HG02870 (cell line): Measurements from ENCODE around the gene GRIK4.

Source experiments
- ATAC-seq: cut with Tn5 transposase; IDR thresholded peaks from one replicate; pipeline ENCODE4 v1.9.1; 2021; ENCODE audit warnings: mild to moderate bottlenecking, moderate library complexity; ENCODE audit not compliant: unreplicated experiment

Gene GRIK4

DNA sequence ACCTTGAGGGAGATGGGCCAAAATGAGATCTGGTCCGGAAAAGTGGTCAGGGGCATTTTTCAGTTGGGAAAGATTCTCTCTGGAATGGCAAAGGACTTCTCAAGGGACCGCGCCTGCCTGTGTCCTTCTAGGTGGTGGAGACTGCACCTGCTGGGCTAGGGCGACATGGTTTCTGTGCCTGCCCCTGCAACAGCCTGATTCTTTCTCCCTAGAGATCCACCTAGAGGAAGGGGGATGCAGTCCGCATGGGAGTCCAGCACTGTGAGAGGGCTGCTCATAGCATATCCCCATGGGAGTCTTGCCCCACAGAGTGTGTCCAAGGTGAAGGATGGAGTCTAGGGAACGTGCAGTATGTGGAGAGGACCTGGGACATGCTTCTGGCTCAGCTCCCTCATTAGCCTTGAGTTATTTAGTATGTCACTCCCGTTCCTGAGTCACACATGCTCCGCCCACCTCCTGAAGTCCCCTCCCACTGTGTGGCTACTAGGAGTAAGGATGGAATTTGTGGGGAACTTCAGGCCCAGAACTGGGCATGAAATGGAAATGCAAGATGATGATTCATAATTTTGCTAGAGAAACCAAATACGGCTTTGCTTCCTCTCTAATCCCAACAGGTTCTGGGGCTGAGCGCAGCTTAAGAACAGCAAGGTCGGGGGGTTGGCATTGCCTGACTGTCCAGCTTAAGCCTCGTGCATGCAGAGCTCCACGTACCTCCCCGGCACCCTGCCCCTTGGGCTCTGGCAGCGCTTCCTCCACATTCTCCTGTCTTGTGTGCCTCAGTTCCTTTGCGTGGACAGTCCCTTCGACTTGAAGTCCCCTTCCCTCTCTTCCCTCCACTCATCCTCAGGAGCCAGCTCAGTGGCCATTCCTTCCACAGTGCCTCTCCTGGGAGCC, 35.0 kb downstream of the GRIK4 start:
- no peak for ATAC-seq

DNA sequence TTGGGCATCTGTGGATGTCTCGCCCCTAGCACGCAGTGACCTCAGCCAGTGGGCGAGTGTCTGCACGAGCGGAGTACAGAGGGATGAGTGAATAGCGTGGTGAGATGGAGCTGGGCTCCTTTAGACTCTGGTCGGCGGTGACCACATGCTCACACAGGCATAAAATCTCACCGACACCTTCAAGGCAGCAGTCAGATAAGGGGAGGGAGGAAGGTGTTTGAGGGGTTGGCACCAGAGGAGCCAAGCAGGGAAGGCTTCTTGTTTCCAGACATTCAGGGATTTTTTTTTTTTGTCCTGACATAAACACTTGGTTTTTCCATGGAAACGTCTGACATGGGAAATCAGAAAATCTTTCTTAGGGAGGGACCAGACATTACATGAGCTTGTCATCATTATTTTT, 35.8 kb downstream of the GRIK4 start:
- ATAC-seq = no peak

DNA sequence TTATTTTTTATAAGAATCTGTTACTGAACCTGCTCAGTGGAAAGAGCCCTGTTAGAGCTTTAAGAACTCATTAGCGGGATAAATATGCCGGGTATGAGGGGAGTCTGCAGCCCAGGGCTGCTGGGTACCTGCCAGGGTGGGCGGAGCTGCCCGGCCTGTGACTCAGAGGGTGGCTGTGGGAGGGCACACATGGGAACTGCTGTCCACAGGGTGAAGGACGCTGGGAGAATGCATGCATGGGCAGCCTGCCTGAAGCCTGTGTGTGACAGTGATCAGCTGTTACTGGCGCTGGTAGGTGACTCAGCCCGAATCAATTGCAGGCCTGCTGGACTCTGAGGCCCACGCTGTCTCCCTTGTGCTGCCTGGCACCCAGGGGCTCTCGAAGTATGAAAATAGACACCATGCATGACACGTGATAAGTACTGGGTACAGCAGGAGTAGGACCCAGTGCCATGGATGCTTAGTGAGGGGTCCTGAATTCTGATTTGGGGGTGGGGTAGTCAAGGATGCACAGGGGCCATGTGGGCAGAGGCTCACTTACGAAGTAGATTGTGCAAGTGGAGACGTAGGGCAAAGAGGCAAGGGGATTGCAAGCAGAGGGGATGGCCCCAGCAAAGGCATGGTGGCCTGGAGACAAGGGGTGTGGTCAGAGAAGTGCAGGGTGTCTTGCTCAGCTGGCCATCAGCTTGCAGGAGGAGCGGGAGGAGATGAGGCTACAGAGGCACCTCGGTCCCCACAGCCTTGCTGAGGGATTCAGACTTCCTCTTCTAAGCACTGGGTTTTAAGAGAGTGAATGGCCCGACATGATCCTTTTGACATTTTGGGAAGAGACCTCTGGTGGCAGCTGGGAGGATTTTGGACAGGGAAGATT, 36.5 kb downstream of the GRIK4 start:
- ATAC-seq = no peak

DNA sequence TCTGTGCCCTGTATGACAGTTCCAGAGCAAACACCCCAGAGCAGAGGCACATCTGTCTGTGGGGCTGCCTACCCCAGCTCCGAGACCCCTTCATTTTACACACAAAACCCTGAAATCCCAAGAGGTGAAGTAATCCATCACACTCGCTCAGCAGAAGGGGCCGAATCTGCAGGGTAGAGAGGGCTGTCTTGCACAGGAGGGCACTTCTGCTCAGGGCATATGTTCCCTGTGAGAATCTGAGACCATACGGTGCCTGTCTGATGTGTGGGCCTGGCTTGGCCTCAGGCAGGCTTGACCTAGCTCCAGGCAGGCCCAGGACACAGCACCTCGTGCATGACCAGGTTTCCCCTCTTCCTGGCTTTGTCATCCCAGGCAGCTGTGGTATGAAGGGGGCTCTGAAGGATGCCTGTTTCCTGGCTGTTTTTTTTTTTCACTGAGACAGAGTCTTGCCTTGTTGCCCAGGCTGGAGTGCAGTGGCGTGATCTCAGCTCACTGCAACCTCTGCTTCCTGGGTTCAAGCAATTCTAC, 37.2 kb downstream of the GRIK4 start:
- ATAC-seq = no peak

DNA sequence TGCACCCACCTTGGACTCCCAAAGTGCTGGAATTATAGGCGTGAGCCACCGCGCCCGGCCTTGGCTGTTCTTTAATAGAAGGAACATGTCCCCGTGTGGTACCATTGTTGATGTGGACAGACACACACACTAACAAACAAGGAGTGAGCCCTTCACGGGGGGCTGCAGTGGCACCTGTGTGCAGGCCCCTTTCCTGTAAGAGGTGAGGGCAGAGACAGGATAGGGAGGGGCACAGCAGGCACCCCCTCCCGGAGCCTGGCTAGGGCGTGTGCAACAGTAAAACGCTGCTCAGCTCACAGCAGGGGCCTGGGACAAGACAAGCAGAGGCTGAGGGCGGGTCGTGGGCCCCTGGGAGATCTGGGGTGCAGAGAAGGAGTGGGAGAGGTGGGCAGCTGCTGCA, 37.8 kb downstream of the GRIK4 start:
- ATAC-seq = no peak

DNA sequence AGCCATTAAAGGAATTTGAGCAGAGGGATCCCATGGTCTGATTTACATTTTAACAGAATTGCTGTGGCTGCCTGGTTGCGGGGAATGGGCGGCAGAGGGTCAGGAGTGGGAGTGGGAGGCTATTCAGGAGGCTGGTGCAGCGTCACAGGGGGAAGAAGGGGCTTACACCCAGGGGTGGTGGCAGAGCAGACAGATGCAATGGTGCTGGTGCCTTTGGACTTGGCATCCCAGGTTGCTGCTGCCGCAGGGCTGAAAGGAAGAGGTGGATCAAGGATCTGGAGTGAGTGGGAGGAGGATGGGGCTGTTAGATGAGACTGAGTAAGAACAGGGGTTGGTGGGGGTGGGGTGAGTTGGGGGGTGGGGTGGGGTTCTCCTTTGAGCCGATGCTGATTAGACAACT, 38.5 kb downstream of the GRIK4 start:
- no peak for ATAC-seq

DNA sequence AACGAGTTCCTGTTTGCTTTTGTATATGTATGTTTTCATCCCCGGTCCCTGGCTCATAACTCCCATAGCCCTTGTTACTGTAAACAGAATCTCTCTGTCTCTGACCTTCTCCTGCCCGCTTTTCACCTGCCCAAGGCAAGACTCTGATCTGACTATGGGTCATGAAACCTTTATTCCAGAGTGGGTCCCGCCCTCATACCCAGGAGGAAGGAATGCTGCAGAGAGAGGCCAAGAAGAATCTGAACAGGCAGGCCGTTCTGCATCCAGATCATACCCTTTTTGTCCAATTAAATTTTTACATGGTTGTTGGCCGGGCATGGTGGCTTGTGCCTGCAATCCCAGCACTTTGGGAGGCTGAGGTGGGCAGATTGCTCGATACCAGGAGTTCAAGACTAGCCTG, 39.6 kb downstream of the GRIK4 start:
- no peak for ATAC-seq

DNA sequence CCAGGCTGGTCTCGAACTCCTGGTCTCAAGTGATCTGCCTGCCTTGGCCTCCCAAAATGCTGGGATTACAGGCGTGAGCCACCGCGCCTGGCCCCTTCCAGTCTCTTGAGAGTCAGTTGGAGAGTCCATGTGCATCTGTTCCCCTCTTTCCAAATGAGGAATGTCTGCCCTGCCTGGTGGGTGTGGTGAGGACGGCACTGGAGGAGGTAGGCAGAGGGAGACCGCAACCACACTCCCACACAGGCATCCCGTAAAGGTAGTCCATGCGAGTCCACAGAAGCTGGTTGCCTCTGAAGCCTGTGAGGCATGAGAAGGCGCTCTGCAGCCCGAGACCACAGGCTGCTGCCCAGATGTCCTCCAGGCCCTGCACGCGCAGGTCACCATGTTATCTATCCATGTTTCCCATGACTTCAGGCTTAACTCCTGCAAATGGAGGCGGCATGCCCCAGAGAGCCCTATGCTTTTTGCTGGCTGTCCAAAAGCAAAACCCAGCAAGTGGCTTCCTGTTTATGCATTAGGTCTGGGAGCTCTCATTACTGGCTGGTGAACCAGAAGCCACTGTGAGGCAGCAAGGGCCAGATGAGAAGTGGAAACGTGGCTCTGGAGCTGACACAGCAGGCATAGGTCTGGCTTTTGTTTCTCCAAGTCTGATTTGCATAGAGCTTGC, 43.4 kb downstream of the GRIK4 start:
- no peak for ATAC-seq

DNA sequence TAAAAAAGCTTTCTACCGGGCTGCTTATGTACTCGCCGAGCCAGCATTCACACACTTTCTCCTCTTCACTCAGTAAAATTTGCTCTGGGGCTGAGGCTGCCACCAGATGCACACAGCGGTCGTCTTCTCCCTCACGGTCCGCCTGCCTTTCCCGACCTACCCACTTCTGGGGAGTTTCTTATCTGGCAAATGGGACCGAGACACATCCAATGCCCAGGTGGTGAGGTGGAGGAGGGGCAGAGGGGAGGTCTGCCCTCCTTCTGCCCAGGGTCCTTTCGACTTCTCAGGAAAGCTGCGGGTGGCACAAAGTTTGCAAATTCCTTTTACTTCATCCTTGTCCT, 43.9 kb downstream of the GRIK4 start:
- ATAC-seq = no peak

DNA sequence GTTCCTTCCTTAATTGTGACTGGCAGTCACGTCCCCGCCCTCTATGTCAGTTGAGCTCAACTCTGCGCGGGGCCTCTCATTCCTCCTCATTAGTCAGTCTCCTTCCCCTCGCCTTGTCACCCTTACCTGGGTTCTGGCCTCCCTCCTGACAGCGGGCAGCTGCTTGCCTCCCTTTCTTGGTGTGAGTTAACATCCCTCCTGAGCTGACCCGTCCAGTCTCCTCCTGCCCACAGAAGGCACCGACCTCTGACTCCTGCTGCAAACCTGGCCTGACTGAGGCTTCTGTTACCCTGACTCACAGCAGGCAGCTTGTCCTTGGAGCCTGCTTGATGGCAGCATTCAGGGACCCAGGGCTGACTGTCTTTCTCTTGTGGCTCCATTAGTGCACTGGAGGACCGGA, 45.2 kb downstream of the GRIK4 start:
- no peak for ATAC-seq

DNA sequence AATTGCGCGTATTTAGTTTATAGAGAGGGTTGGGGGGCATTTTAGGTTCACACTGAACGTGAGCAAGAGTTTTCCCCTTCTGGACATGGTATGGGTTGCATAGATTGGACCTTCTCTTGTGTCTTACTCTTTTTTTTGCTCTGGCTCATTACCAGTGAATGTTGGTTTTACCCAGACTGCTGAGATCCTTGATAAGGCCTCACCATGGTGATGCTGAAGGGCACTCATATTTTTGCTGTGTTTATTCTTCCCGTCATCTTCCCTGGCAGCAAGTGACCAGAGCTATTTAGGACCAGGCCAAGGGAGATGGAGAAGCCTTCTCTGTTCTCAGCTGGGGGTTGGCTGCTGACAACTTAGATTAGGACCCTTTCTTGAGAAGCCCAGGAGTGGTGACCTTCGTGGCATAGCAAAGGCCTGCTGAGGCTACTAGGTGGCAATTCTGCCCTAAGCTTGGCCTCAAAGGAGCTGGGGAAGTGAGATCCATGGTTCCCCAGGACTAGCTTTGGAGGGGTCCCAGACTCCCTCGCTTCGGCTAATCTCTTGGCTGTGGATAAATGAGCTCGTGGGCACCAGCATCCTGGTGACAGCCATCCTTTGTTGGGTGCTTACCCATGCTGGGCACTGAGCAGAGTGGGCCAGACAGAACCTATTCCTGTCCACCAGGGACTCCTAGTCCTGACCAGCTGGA, 47.3 kb downstream of the GRIK4 start:
- ATAC-seq = no peak

DNA sequence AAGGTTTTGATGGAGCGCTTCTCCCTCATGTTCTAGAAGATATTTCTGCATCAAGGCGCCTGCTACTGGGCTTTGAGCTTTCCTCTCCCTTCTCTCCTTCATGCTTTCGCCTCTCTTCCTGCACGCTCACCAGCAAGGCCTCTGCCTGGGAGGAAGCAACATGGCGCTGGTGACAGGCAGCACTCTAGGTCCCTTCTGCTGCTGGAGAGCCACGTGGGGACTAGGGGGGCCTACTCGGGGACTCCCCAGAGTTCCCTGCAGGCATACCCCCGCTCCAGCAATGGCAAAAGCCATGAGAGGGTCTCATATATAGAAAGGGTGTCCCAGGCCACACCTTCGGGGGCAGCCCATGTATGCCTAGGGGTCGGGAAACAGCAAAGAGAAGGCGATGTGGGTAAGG, 49.7 kb downstream of the GRIK4 start:
- no peak for ATAC-seq

DNA sequence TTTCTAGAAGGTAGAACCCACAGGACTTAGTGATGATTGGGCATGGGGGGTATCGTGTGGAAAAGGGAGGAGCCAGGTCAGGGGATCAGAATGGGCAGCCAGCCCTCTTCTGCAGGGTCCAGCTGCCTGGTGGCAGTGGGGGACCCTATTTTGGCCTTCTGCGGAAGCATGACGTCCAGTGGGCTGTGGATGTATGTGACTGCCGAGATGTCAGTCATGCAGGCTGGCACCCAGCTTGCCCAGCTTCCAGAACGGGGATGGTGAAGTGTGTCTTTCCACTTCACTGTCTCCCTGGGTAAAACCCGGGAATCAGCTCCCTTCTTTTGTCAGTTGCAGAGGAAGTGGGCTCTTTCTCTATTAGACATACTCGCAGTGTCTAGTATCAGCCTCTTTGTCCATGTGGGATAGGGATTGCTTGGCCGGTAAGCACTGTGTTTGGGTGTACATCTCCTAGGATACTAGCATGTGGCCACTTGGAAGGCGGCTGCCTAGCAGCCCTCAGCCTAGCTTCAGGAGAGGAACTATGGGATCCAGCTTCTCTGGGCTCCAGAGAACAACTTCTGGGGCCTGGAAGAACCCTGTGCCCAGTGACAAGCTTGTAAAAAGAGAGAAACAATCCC, 51.4 kb downstream of the GRIK4 start:
- ATAC-seq = no peak

DNA sequence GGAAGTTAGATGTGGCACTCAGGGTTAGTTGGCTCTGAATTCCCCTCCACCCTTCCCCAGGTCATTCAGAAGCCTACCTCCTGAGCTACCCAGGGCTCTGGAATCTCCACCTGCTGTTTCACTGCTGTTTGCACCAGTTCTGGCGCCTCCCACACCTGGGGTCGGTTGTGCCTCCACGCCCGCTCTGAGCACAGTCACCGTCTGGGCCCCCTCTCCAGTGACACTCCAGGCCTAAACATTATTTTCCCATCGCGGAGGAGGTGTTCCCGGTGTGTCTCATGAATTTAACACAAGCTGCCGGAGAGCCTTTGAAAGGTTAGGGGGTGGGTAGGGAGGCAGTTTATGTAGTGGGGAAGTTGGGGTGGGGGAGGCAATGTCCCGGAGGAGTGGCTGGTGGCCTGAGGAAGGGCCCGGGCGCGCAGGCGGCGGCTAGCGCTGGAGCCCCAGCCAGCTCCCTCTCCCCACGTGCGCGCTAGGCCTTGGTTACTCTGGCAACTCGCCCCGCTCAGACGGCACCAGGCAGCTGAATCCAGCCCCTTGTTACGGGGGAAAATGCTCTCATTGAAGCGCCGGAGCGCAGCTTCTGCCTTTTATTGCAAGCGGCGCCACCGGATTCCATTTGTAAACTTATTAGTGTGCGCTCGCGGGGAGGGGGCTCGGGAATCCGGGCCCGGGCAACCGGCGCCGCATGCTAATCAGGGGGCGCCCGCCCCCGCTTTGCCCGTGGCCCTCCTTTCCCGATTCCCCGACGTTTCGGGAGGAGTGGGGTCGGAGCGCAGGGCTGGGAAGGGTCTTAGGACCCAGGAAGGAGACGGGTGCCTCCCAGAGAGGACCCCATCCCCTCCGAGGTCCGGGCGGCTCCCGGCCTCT, 52.4 kb downstream of the GRIK4 start:
- ATAC-seq = no peak

DNA sequence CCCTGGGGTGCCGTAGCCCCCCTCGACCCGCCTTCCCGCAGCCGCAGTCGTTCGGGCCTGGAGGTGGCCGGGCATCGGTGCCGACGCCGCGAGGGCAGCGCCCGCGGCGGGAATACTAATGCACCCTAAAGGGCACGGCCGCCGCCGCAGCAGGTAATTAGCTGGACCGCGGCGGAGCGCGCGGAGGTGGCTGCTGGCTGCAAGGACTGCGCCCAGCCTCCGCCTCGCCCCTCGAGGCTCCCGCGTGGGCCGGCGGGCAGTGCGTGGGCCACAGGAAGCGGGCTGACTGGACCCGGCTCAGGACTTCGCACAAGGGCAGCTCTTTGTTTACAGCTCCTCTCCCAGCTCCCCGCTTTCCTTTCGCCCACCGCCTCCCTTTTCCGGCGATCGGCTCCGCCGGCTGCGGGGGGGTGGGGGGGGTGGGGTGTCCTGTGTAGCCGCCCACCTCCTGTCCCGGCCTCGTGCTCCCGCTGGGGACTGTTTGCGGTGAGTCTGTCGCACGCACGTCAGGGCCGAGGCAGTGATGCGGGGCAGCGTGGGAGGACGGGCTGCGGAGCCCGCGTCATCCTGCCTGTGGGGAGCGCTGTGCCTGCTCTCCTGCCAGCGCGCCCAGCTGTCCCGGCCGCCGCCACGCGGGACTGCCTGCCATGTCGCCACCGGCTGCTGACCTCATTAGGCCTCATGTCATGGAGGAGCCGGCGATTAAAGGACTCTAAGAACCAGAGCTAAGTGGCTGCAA, 53.2 kb downstream of the GRIK4 start:
- peak; percentile 53 for ATAC-seq

DNA sequence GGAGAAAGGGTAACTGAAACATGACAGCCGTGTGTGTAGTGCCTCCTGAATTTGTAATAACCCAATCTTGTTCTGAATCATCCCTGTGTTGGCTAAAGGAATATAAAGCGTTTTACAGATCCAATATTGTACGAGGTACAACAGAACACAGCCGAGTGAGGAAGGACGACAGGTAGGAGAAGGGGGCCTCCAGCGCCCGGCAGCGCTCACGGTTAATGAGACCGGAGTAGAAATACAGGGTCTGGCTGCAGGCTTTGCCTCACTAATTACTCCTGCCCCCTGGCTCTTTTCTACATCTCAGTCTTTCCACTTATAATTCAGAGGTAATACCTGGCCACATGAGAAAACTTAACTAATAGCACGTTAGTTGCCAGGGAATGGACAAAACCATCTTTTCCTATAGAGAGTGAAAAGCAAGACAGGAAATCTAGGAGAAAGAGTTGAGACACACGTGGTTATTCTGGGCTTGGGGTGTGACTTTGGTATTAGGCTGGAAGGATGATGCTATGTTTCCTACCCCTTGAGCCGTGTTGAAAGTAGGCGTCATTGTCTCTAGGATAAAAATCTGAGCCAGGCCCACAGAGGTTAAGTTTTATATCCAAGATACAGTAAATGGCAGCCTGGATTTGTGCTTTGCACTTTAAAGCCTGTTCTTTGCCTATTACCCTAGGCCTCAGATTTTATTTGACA, 54.1 kb downstream of the GRIK4 start:
- ATAC-seq = no peak

DNA sequence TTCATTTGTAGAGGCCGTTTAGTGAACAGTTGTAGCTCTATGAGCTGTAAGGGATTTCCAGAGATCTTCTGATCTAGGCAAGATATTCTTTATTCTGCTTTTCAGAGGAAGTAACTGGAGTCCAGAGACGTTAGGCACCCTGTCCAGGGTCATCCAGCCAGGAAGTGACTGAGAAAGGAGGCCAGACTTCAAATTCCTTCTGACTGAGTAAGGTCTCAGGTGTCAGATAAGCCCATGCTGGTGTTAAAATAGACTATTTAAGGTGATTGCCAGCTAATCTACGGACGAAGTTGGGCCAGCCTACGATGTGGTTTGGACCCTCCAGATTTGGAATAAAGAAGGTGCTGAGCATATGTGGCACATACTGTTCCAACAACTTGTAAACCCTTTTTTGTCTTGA, 54.6 kb downstream of the GRIK4 start:
- no peak for ATAC-seq
